MM.1S (cell line): ENCODE data around the gene PLEKHH1.

Experiments
- EZH2 ChIP-seq: fragments of 300-600 bp; sonication (generic); optimal IDR thresholded peaks from 2 replicates; pipeline ENCODE3; 2017; ENCODE audit warnings: low read depth, mild to moderate bottlenecking, antibody characterized with exemption, low read length, mixed read lengths
- EZH2phosphoT487 ChIP-seq: fragments of 300-600 bp; sonication (generic); IDR thresholded peaks from 2 replicates; pipeline ENCODE4 v1.6.1; 2018; ENCODE audit warnings: antibody characterized with exemption, low read length
- TF ChIP-seq, protein P1 (sequence below): fragments of 300-600 bp; sonication (generic); IDR thresholded peaks from 2 replicates; pipeline ENCODE4 v1.5.1; 2016; ENCODE audit warnings: antibody characterized with exemption, low read length, mixed read lengths

DNA sequence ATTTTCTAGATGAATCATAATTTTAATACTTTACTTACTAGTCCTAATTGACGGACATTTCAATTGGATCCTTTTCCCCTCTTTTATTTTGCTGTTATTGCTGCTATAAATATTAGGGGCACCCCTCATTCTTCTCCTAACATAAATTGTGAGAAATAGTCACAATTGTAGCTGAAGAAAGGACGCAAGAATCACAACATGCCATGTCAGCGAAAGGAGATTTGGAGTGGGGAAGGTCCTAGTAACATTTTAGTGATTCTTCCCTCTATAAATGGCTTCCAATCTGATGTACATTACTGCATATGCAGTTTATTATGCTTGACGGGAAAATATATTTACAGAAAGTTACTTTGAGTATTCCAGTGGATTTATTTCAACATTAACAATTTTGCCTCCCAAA is 7.7 kb upstream of the PLEKHH1 start:
- TF ChIP-seq, protein P1, sequence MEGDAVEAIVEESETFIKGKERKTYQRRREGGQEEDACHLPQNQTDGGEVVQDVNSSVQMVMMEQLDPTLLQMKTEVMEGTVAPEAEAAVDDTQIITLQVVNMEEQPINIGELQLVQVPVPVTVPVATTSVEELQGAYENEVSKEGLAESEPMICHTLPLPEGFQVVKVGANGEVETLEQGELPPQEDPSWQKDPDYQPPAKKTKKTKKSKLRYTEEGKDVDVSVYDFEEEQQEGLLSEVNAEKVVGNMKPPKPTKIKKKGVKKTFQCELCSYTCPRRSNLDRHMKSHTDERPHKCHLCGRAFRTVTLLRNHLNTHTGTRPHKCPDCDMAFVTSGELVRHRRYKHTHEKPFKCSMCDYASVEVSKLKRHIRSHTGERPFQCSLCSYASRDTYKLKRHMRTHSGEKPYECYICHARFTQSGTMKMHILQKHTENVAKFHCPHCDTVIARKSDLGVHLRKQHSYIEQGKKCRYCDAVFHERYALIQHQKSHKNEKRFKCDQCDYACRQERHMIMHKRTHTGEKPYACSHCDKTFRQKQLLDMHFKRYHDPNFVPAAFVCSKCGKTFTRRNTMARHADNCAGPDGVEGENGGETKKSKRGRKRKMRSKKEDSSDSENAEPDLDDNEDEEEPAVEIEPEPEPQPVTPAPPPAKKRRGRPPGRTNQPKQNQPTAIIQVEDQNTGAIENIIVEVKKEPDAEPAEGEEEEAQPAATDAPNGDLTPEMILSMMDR: no peak
- TF ChIP-seq EZH2: no peak
- no peak for TF ChIP-seq EZH2phosphoT487
